ENCODE data around the gene KIF21A. TPM values are rescaled to one million over a fixed set of nuclear protein-coding genes. Genes with fewer than 3 reads are reported as not detected.

KIF21A gene
- total RNA-seq, 4 donors from 2014 or later = 26.4 to 55.0 (median 40.7) TPM

DNA sequence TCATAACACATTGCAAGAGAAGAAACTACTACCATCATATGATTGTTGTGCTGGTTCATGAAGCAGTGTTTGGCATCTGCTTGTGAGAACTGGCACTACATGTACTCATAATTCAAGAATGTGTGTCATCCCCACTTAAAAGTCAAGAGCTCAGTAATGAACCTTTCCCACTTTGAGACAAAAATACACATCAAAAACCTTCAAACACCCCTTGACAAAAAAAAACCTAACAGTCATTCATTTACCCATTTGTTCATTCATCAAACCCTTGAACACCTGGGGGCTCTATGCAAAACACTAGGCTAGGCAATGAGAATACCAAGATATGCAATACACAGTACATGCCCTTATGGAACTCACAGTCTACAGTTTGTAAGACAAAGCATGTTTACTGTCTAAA lies 40.0 kb downstream of the KIF21A start:
- Histone ChIP-seq H3K27me3 (no peaks in the 10 kb centered on the region), H3K9me3 (no peaks in the 10 kb centered on the region), H3K27ac (no peak overlapping the region), H3K36me3 (no peaks in the 10 kb centered on the region), H3K4me1 (peaks cover 8% of the 10 kb centered on the region), H3K4me3 (no peak overlapping the region)
- TF ChIP-seq, protein P1, sequence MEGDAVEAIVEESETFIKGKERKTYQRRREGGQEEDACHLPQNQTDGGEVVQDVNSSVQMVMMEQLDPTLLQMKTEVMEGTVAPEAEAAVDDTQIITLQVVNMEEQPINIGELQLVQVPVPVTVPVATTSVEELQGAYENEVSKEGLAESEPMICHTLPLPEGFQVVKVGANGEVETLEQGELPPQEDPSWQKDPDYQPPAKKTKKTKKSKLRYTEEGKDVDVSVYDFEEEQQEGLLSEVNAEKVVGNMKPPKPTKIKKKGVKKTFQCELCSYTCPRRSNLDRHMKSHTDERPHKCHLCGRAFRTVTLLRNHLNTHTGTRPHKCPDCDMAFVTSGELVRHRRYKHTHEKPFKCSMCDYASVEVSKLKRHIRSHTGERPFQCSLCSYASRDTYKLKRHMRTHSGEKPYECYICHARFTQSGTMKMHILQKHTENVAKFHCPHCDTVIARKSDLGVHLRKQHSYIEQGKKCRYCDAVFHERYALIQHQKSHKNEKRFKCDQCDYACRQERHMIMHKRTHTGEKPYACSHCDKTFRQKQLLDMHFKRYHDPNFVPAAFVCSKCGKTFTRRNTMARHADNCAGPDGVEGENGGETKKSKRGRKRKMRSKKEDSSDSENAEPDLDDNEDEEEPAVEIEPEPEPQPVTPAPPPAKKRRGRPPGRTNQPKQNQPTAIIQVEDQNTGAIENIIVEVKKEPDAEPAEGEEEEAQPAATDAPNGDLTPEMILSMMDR (IDR thresholded peaks at IDR 0.05) = no peak
- no peak for TF ChIP-seq EP300 (IDR thresholded peaks at IDR 0.05)
- no peak for TF ChIP-seq POLR2A (IDR thresholded peaks at IDR 0.05)
- TF ChIP-seq POLR2AphosphoS5 (IDR thresholded peaks at IDR 0.05) = no peak
- DNase-seq (ENCODE audit: low spot score in 2 of 2) = no peak

DNA sequence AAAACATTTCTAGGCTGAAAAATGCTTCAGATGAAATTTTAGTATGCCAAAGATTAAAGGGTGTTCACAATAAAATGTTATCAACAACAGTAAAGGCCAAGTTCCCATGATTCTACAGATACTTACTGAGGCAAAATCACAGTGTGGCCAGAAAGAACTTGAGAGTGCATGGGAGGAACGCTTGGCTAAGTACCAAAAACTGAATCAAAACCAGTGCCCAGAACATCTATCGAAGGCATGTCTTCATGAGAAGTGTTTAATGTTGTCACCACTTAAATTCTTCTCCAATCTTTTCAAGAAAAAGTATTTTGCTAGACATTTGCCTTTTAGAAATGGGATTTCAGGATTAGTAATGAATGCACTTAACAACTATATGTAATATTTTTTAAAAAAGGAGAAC lies 41.5 kb downstream of the KIF21A start:
- no peaks in the 10 kb centered on the region for H3K9me3 ChIP-seq
- 42% methylated on average over 2 of the region's 2 CpGs for WGBS
- no peaks in the 10 kb centered on the region for H3K36me3 ChIP-seq
- no peaks in the 10 kb centered on the region for H3K27me3 ChIP-seq
- no peak overlapping the region for H3K27ac ChIP-seq
- no peak overlapping the region for H3K4me3 ChIP-seq
- no peak for TF ChIP-seq POLR2AphosphoS5 (IDR thresholded peaks at IDR 0.05)
- no peak for TF ChIP-seq POLR2A (IDR thresholded peaks at IDR 0.05)
- TF ChIP-seq EP300 (IDR thresholded peaks at IDR 0.05) = no peak
- TF ChIP-seq, protein P1 (IDR thresholded peaks at IDR 0.05) = no peak
- DNase-seq (ENCODE audit: low spot score in 2 of 2) = no peak
- H3K4me1 ChIP-seq = peaks cover 8% of the 10 kb centered on the region

DNA sequence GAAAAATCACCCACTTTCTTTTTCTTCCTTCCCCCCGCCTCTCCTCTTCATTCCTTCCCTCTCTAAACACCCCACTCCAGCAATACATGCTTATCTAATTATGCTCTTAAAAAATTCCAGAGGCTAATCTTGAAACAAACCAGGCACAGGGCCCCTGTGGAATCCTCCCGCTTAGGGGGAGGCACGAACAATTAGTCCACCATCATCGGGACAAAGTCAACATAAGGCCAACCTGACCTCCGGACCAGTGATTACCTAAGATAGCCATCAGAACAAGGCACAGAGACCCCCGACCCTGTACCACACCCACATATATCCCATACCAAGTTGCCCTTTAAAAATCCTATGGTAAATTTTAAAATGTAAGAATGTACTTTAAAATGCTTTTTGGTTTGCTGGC lies 47.1 kb downstream of the KIF21A start:
- no peak for DNase-seq (ENCODE audit: low spot score in 2 of 2)
- Histone ChIP-seq H3K4me3 (no peak overlapping the region), H3K4me1 (no peaks in the 10 kb centered on the region), H3K9me3 (no peaks in the 10 kb centered on the region), H3K36me3 (no peaks in the 10 kb centered on the region), H3K27me3 (no peaks in the 10 kb centered on the region), H3K27ac (no peak overlapping the region)
- WGBS = 58% methylated on average over 6 of the region's 6 CpGs
- TF ChIP-seq POLR2A (IDR thresholded peaks at IDR 0.05) = no peak

DNA sequence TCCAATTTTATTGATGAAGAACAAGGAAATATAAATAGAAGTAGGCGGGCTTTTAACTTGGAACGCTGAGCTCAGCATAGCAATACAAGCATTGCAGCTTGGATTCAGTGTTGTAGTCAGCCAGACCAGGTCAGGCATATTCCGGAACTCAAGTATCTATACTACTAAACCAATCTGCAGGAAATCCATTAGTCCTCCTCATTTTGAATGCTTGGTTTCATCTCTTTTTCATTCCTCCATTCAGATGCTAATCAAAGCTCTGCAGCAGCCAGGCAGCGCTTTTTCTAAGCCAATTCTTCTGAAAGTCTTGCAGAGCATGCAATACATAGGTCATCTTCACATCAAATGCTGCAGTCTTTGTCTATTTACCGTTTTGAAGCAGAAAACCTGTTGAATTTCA lies 49.0 kb downstream of the KIF21A start:
- no peaks in the 10 kb centered on the region for H3K36me3 ChIP-seq
- H3K9me3 ChIP-seq = no peaks in the 10 kb centered on the region
- H3K4me3 ChIP-seq = no peak overlapping the region
- TF ChIP-seq, protein P1 (IDR thresholded peaks at IDR 0.05) = no peak
- TF ChIP-seq POLR2A (IDR thresholded peaks at IDR 0.05) (no peak), EP300 (IDR thresholded peaks at IDR 0.05) (no peak), POLR2AphosphoS5 (IDR thresholded peaks at IDR 0.05) (no peak)
- no peak for DNase-seq (ENCODE audit: low spot score in 2 of 2)
- no peaks in the 10 kb centered on the region for H3K27me3 ChIP-seq
- no peaks in the 10 kb centered on the region for H3K4me1 ChIP-seq
- 77% methylated on average over 5 of the region's 5 CpGs for WGBS
- no peak overlapping the region for H3K27ac ChIP-seq

DNA sequence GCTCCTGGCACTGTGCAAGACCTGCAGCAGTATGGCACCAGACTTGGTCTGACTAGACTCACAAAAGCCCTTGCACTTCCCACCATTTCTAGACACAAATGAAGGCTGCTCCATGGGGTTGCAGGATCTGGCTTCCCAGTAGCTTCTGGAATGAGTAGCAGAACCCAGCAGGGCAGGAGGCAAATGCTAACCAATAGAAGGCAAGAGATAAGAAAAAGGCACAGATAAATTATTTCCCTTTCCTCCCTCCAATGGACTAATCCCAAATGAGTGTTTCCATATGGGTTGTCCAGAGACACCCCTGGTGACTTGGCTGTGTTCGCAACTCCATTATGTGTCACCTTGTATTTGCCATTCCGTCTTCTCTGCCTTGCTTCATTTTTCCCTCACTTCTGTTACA lies 49.7 kb downstream of the KIF21A start:
- no peaks in the 10 kb centered on the region for H3K4me1 ChIP-seq
- TF ChIP-seq EP300 (IDR thresholded peaks at IDR 0.05) (no peak), POLR2AphosphoS5 (IDR thresholded peaks at IDR 0.05) (no peak), POLR2A (IDR thresholded peaks at IDR 0.05) (no peak)
- TF ChIP-seq, protein P1 (IDR thresholded peaks at IDR 0.05) = no peak
- H3K27ac ChIP-seq = no peak overlapping the region
- H3K36me3 ChIP-seq = no peaks in the 10 kb centered on the region
- no peak for DNase-seq (ENCODE audit: low spot score in 2 of 2)
- no peaks in the 10 kb centered on the region for H3K9me3 ChIP-seq
- 89% methylated on average over 2 of the region's 2 CpGs for WGBS
- no peaks in the 10 kb centered on the region for H3K27me3 ChIP-seq
- no peak overlapping the region for H3K4me3 ChIP-seq
